HCT116 (cell line): Measurements from ENCODE around the gene PRPS1. TPM values are rescaled to one million over a fixed set of nuclear protein-coding genes. Genes with fewer than 3 reads are reported as not detected.

Source experiments
- ATAC-seq: fragments of 200-7000 bp; cut with Tn5 transposase; 2 replicates; pipeline ENCODE4 v1.9.1; 2020; ENCODE audit warnings: mild to moderate bottlenecking, moderate library complexity
- BruUV-seq: library from RNA; stranded (reverse); fragments of 400-500 nt; replicated peaks from 2 replicates; lab custom pipeline; 2021; lab: Mats Ljungman, UMichigan
- CTCF ChIA-PET: fragments of 300-600 bp; sonication (Branson Sonifier 250); formaldehyde crosslinking; loops from one replicate; lab custom pipeline; 2021; ENCODE audit warnings: antibody characterized with exemption; lab: Charles Lee
- POLR2A ChIA-PET: fragments of 300-600, 350-600 bp; sonication (Branson Sonifier 250); formaldehyde crosslinking; loops from one replicate; lab custom pipeline; 2021; ENCODE audit warnings: antibody characterized with exemption; lab: Charles Lee
- RAD21 ChIA-PET, 2 experiments: fragments of 300-600 bp; sonication (Branson Sonifier 250); formaldehyde crosslinking; loops; one replicate each; lab custom pipeline; 2023; ENCODE audit warnings: low total read pairs in 2 of 2; ENCODE audit not compliant: uncharacterized antibody in 2 of 2, unreplicated experiment in 2 of 2, low non-redundant PET in 1 of 2; lab: Charles Lee
- DNase-seq: peaks from one replicate; pipeline ENCODE4 v3.0.0-alpha.2; 2010; ENCODE audit warnings: low read depth, low spot score
- H2AFZ ChIP-seq: fragments of 200-600 bp; shearing (Covaris generic), sonication (generic); 2 replicates; pipeline ENCODE4 v1.6.1; 2017; ENCODE audit warnings: low read depth, mixed run types, mixed read lengths, antibody characterized with exemption, low read length; ENCODE audit not compliant: poor library complexity, severe bottlenecking
- H3K27ac ChIP-seq: 2 replicates; pipeline ENCODE4 v1.5.1; 2012; ENCODE audit warnings: low read depth, low read length
- H3K27me3 ChIP-seq: fragments of 200-600 bp; sonication (generic); 2 replicates; pipeline ENCODE4 v1.6.1; 2016; ENCODE audit warnings: mixed run types, low read length, mixed read lengths; ENCODE audit not compliant: insufficient read depth
- H3K36me3 ChIP-seq, 2 experiments: fragments of 200-500 bp in 1 of 2; fragments of 200-600 bp in 1 of 2; sonication (Bioruptor generic) in 1 of 2; sonication (generic) in 1 of 2; 2 replicates each; pipeline versions ENCODE4 v1.5.1 to v1.6.1; 2014 to 2016; ENCODE audit warnings: low read length in 2 of 2, inconsistent platforms in 1 of 2, mixed read lengths in 1 of 2, mixed run types in 1 of 2; ENCODE audit not compliant: insufficient read depth in 2 of 2, control insufficient read depth in 1 of 2
- H3K4me1 ChIP-seq, 2 experiments: fragments of 200-600 bp in 1 of 2; sonication (generic) in 1 of 2; 2 replicates each; pipeline versions ENCODE4 v1.5.1 to v1.6.1; 2012 to 2017; ENCODE audit warnings: low read length in 2 of 2, inconsistent platforms in 1 of 2, mild to moderate bottlenecking in 1 of 2, mixed read lengths in 1 of 2, mixed run types in 1 of 2, moderate library complexity in 1 of 2; ENCODE audit not compliant: insufficient read depth in 2 of 2, control insufficient read depth in 1 of 2
- H3K4me2 ChIP-seq: fragments of 200-600 bp; sonication (generic); 2 replicates; pipeline ENCODE4 v1.6.1; 2017; ENCODE audit warnings: mixed run types, low read length, mixed read lengths
- H3K4me3 ChIP-seq, 2 experiments: fragments of 200-600 bp in 1 of 2; sonication (generic) in 1 of 2; replicated peaks in 1 of 2; 2 replicates each; pipeline ENCODE4 v1.5.1; 2011 to 2016; ENCODE audit warnings: low read length in 2 of 2, control low read depth in 1 of 2, low read depth in 1 of 2, mild to moderate bottlenecking in 1 of 2, mixed read lengths in 1 of 2, mixed run types in 1 of 2
- H3K79me2 ChIP-seq: fragments of 200-600 bp; sonication (generic); 2 replicates; pipeline ENCODE4 v1.6.1; 2017; ENCODE audit warnings: mild to moderate bottlenecking, mixed run types, low read length, moderate library complexity, mixed read lengths; ENCODE audit not compliant: insufficient read depth
- H3K9ac ChIP-seq: fragments of 200-600 bp; sonication (generic); 2 replicates; pipeline ENCODE4 v1.6.1; 2016; ENCODE audit warnings: low read length, mixed read lengths
- H3K9me2 ChIP-seq: fragments of 200-600 bp; sonication (generic), shearing (Covaris generic); 2 replicates; pipeline ENCODE4 v1.6.1; 2017; ENCODE audit warnings: mixed run types, mild to moderate bottlenecking, moderate library complexity; ENCODE audit not compliant: insufficient read depth
- H3K9me3 ChIP-seq, 2 experiments: fragments of 200-500 bp in 1 of 2; fragments of 200-600 bp in 1 of 2; sonication (Bioruptor generic) in 1 of 2; sonication (generic) in 1 of 2; 2 replicates each; pipeline ENCODE4 v1.6.1; 2014 to 2017; ENCODE audit warnings: low read length in 2 of 2, mixed read lengths in 2 of 2, inconsistent platforms in 1 of 2, low read depth in 1 of 2, mild to moderate bottlenecking in 1 of 2, mixed run types in 1 of 2, moderate library complexity in 1 of 2; ENCODE audit not compliant: control insufficient read depth in 1 of 2, insufficient read depth in 1 of 2
- H4K20me1 ChIP-seq: fragments of 200-600 bp; sonication (generic), shearing (Covaris generic); 2 replicates; pipeline ENCODE4 v1.6.1; 2017; ENCODE audit warnings: mixed run types, mild to moderate bottlenecking, moderate library complexity; ENCODE audit not compliant: insufficient read depth
- EZH2phosphoT487 ChIP-seq: fragments of 200-600 bp; IDR thresholded peaks from 2 replicates; pipeline ENCODE4 v1.6.1; 2018; ENCODE audit warnings: antibody characterized with exemption, borderline replicate concordance
- MAX ChIP-seq: IDR thresholded peaks from 2 replicates; pipeline ENCODE4 v1.6.1; 2012
- REST ChIP-seq: IDR thresholded peaks from 2 replicates; pipeline ENCODE4 v1.6.1; 2012; ENCODE audit warnings: low read depth
- YY1 ChIP-seq: IDR thresholded peaks from 2 replicates; pipeline ENCODE4 v1.6.1; 2011; ENCODE audit warnings: low read length, low read depth, moderate library complexity, mild to moderate bottlenecking; ENCODE audit not compliant: insufficient replicate concordance; ENCODE audit errors: extremely low read depth
- ZBTB33 ChIP-seq: IDR thresholded peaks from 2 replicates; pipeline ENCODE4 v1.6.1; 2011; ENCODE audit warnings: mild to moderate bottlenecking, low read length, moderate library complexity; ENCODE audit not compliant: insufficient replicate concordance; ENCODE audit errors: extremely low read depth
- ZFX ChIP-seq: fragments of 450-650 bp; IDR thresholded peaks from 2 replicates; pipeline ENCODE4 v1.6.1; 2017
- intact Hi-C: fragments of 100-400 bp; cut with micrococcal nuclease; formaldehyde crosslinking; loops from 2 replicates; pipeline ENCODE4 v1.10.0; 2022
- total RNA-seq: library from RNA; stranded (reverse); gene quantifications from one replicate; pipeline ENCODE4 v1.2.1, GENCODE V29; 2021; ENCODE audit not compliant: unreplicated experiment

PRPS1 gene
- total RNA-seq, 1 experiment from 2014 or later, result 62.6 TPM

- H2AFZ ChIP-seq, result no peak overlapping the region
- POLR2A ChIA-PET, result no interaction called here
- H3K9ac ChIP-seq, result no peak overlapping the region
Observed at GRCh38 chrX:107674480-107675364, 46.4 kb downstream of the PRPS1 start.

More at GRCh38 chrX:107674480-107675364, 46.4 kb downstream of the PRPS1 start:
- Histone ChIP-seq H3K9me2 (no peaks in the 10 kb centered on the region), H3K4me2 (peak overlapping the region; percentile 32; the same call in 1 of the 2 replicates), H3K79me2 (no peaks in the 10 kb centered on the region), H3K27ac (no peak overlapping the region), H4K20me1 (no peaks in the 10 kb centered on the region), H3K27me3 (no peaks in the 10 kb centered on the region), H3K4me1 (peaks cover 33 to 55% of the 10 kb centered on the region in 2 experiments), H3K36me3 (no peaks in the 10 kb centered on the region), H3K9me3 (no peaks in the 10 kb centered on the region), H3K4me3 (no peak overlapping the region)
- no peak for ATAC-seq
- no peak for TF ChIP-seq YY1
- TF ChIP-seq EZH2phosphoT487, result no peak
- no peak for TF ChIP-seq ZFX
- no peak for TF ChIP-seq MAX
- no peak for TF ChIP-seq REST
- no peak for TF ChIP-seq ZBTB33
- no TSS peak for BruUV-seq
- intact Hi-C loops, result no loop called here
- DNase-seq, result no peak
- CTCF ChIA-PET, result interaction anchor here (2.0 kb wide), 1 partner anchor 45 kb away, joined by 7 read pairs; no protein-coding TSS in a partner anchor
- RAD21 ChIA-PET, result interaction anchor here in 1 of 2 experiments (1.1 kb wide), 1 partner anchor 15 kb away, joined by 3 read pairs; no protein-coding TSS in a partner anchor
